H1 (cell line): Measurements from ENCODE around the gene USP20. TPM values are rescaled to one million over a fixed set of nuclear protein-coding genes. Genes with fewer than 3 reads are reported as not detected.

Source experiments
- CTCF ChIA-PET: fragments of 300-600 bp; sonication (Branson Sonifier 250); formaldehyde crosslinking; loops from one replicate; lab custom pipeline; 2021; ENCODE audit not compliant: partially characterized antibody; lab: Charles Lee
- POLR2A ChIA-PET: fragments of 300-600 bp; sonication (Branson Sonifier 250); formaldehyde crosslinking; loops from one replicate; lab custom pipeline; 2021; ENCODE audit warnings: inconsistent platforms; ENCODE audit not compliant: partially characterized antibody; lab: Charles Lee
- DNase-seq, 2 experiments: peaks; one replicate each; pipeline versions ENCODE4 v3.0.0 to v3.0.0-alpha.2; 2010 to 2022; ENCODE audit warnings: low spot score in 2 of 2, low read depth in 1 of 2, mixed read lengths in 1 of 2
- FAIRE-seq: peaks from 2 replicates; lab custom pipeline; 2011; peaks lifted over from hg19 to GRCh38; lab: Jason Lieb, UNC
- H2AFZ ChIP-seq: 2 replicates; pipeline ENCODE4 v1.8.1; 2012; ENCODE audit warnings: low read length, inconsistent platforms
- H2AK5ac ChIP-seq: 2 replicates; pipeline ENCODE4 v1.6.1; 2013; ENCODE audit warnings: low read depth, low read length
- H2BK120ac ChIP-seq: replicated peaks from 2 replicates; pipeline ENCODE3; 2013; ENCODE audit warnings: low read depth, low read length, inconsistent platforms
- H2BK12ac ChIP-seq: 2 replicates; pipeline ENCODE4 v1.6.1; 2013; ENCODE audit warnings: low read depth, low read length
- H2BK15ac ChIP-seq: 2 replicates; pipeline ENCODE4 v1.6.1; 2013; ENCODE audit warnings: low read length
- H2BK20ac ChIP-seq: 2 replicates; pipeline ENCODE4 v1.6.1; 2013; ENCODE audit warnings: low read length
- H2BK5ac ChIP-seq: 2 replicates; pipeline ENCODE4 v1.6.1; 2013; ENCODE audit warnings: low read depth, low read length
- H3K14ac ChIP-seq: 2 replicates; pipeline ENCODE4 v1.6.1; 2013; ENCODE audit warnings: inconsistent platforms; ENCODE audit not compliant: insufficient read length
- H3K18ac ChIP-seq: 2 replicates; pipeline ENCODE4 v1.6.1; 2013; ENCODE audit warnings: low read length; ENCODE audit errors: extremely low read depth
- H3K23ac ChIP-seq: 2 replicates; pipeline ENCODE4 v1.6.1; 2013; ENCODE audit warnings: inconsistent platforms; ENCODE audit not compliant: insufficient read length
- H3K23me2 ChIP-seq: 2 replicates; pipeline ENCODE4 v1.6.1; 2013; ENCODE audit warnings: low read depth, low read length
- H3K27ac ChIP-seq: 2 replicates; pipeline ENCODE4 v1.6.1; 2011; ENCODE audit warnings: low read depth, low read length, inconsistent platforms
- H3K27me3 ChIP-seq, 4 experiments: replicated peaks in 1 of 4; 1 replicate in 1 of 4; 2 replicates in 3 of 4; pipeline versions ENCODE4 v1.6.1 to v1.8.1; 2011 to 2013; ENCODE audit warnings: low read length in 3 of 4, mild to moderate bottlenecking in 3 of 4, inconsistent platforms in 2 of 4, mixed read lengths in 2 of 4, moderate library complexity in 1 of 4; ENCODE audit not compliant: control insufficient read depth in 3 of 4, insufficient read depth in 3 of 4; ENCODE audit errors: extremely low read depth in 1 of 4
- H3K36me3 ChIP-seq, 4 experiments: 2 replicates each; pipeline versions ENCODE4 v1.6.1 to v1.8.1; 2011 to 2013; ENCODE audit warnings: mild to moderate bottlenecking in 4 of 4, low read length in 3 of 4, moderate library complexity in 2 of 4, control low read depth in 1 of 4, inconsistent platforms in 1 of 4; ENCODE audit not compliant: insufficient read depth in 4 of 4, control insufficient read depth in 2 of 4
- H3K4ac ChIP-seq: replicated peaks from 2 replicates; pipeline ENCODE3; 2013; ENCODE audit warnings: low read length, low read depth, mixed read lengths, inconsistent platforms; ENCODE audit not compliant: insufficient read length
- H3K4me1 ChIP-seq, 4 experiments: replicated peaks in 1 of 4; 1 replicate in 1 of 4; 2 replicates in 3 of 4; pipeline versions ENCODE4 v1.6.1 to v1.8.1; 2011 to 2013; ENCODE audit warnings: low read length in 3 of 4, inconsistent platforms in 2 of 4, mixed read lengths in 1 of 4; ENCODE audit not compliant: insufficient read depth in 4 of 4, control insufficient read depth in 3 of 4
- H3K4me2 ChIP-seq, 2 experiments: 2 replicates each; pipeline versions ENCODE4 v1.6.1 to v1.8.1; 2011 to 2013; ENCODE audit warnings: low read depth in 2 of 2, low read length in 2 of 2, control low read depth in 1 of 2, inconsistent platforms in 1 of 2, mild to moderate bottlenecking in 1 of 2; ENCODE audit not compliant: insufficient read depth in 1 of 2
- H3K4me3 ChIP-seq, 4 experiments: fragments of 200-600, 300-600 bp in 1 of 4; sonication (generic), shearing (Covaris generic), sonication (Bioruptor Twin) in 1 of 4; 2 replicates each; pipeline versions ENCODE4 v1.5.1 to v1.8.1; 2011 to 2016; ENCODE audit warnings: low read length in 4 of 4, low read depth in 3 of 4, control low read depth in 2 of 4, inconsistent platforms in 2 of 4, mild to moderate bottlenecking in 2 of 4, mixed read lengths in 1 of 4, moderate library complexity in 1 of 4; ENCODE audit not compliant: insufficient read depth in 2 of 4; ENCODE audit errors: extremely low read depth in 1 of 4
- H3K56ac ChIP-seq: replicated peaks from 2 replicates; pipeline ENCODE3; 2013; ENCODE audit warnings: low read depth, mild to moderate bottlenecking, mixed read lengths, low read length, inconsistent platforms; ENCODE audit not compliant: insufficient read length
- H3K79me1 ChIP-seq: 2 replicates; pipeline ENCODE4 v1.6.1; 2013; ENCODE audit warnings: low read depth, low read length, control low read depth
- H3K79me2 ChIP-seq, 2 experiments: 2 replicates each; pipeline versions ENCODE4 v1.6.1 to v1.8.1; 2012 to 2013; ENCODE audit warnings: low read length in 2 of 2, mild to moderate bottlenecking in 2 of 2, inconsistent platforms in 1 of 2; ENCODE audit not compliant: insufficient read depth in 2 of 2, control insufficient read depth in 1 of 2
- H3K9ac ChIP-seq, 4 experiments: replicated peaks in 1 of 4; 1 replicate in 1 of 4; 2 replicates in 3 of 4; pipeline versions ENCODE4 v1.6.1 to v1.8.1; 2011 to 2013; ENCODE audit warnings: low read depth in 3 of 4, low read length in 3 of 4, control low read depth in 2 of 4, mild to moderate bottlenecking in 2 of 4, moderate library complexity in 2 of 4, inconsistent platforms in 1 of 4; ENCODE audit errors: extremely low read depth in 1 of 4
- H3K9me3 ChIP-seq, 2 experiments: 2 replicates each; pipeline versions ENCODE4 v1.6.1 to v1.8.1; 2012 to 2013; ENCODE audit warnings: mild to moderate bottlenecking in 2 of 2, moderate library complexity in 2 of 2, control low read depth in 1 of 2, inconsistent platforms in 1 of 2, low read depth in 1 of 2, low read length in 1 of 2, mixed read lengths in 1 of 2; ENCODE audit not compliant: insufficient read depth in 2 of 2
- H4K20me1 ChIP-seq, 2 experiments: replicated peaks in 1 of 2; 2 replicates each; pipeline versions ENCODE3 to v1.8.1; 2011 to 2013; ENCODE audit warnings: inconsistent platforms in 2 of 2, low read length in 2 of 2, mild to moderate bottlenecking in 1 of 2; ENCODE audit not compliant: insufficient read depth in 2 of 2, control insufficient read depth in 1 of 2
- H4K5ac ChIP-seq: 2 replicates; pipeline ENCODE4 v1.6.1; 2013; ENCODE audit warnings: low read length, low read depth, mixed read lengths, inconsistent platforms; ENCODE audit not compliant: insufficient read length
- H4K8ac ChIP-seq: 2 replicates; pipeline ENCODE4 v1.8.0; 2013; ENCODE audit warnings: mild to moderate bottlenecking, moderate library complexity, low read length, inconsistent platforms; ENCODE audit not compliant: insufficient read depth; ENCODE audit errors: extremely low read depth
- H4K91ac ChIP-seq: replicated peaks from 2 replicates; pipeline ENCODE3; 2013; ENCODE audit warnings: low read length, mixed read lengths, inconsistent platforms; ENCODE audit not compliant: insufficient read length
- CEBPB ChIP-seq: IDR thresholded peaks from 2 replicates; pipeline ENCODE4 v1.6.1; 2012; ENCODE audit warnings: low read depth, low read length
- POLR2A ChIP-seq, 2 experiments: IDR thresholded peaks; 1 replicate in 1 of 2; 2 replicates in 1 of 2; pipeline ENCODE4 v1.6.1; 2011; ENCODE audit warnings: low read depth in 2 of 2, low read length in 2 of 2, mild to moderate bottlenecking in 2 of 2; ENCODE audit errors: control extremely low read depth in 1 of 2
- SP1 ChIP-seq: IDR thresholded peaks from 2 replicates; pipeline ENCODE4 v1.6.1; 2011; ENCODE audit warnings: low read depth, low read length
- WGBS, 2 experiments: shearing (Covaris generic) in 1 of 2; methylation state at CpG; one replicate each; pipeline versions ENCODE4 v1.1.6 to v1.1.7; 2013 to 2015; ENCODE audit warnings: low lambda C conversion rate in 2 of 2, mixed read lengths in 2 of 2, inconsistent platforms in 1 of 2, low coverage in 1 of 2, missing lambda C conversion rate in 1 of 2; ENCODE audit not compliant: insufficient replicate concordance in 2 of 2, insufficient coverage in 1 of 2, insufficient read length in 1 of 2; ENCODE audit errors: extremely low coverage in 1 of 2, missing lambda C conversion rate in 1 of 2; 5-methylcytosine and 5-hydroxymethylcytosine counted together
- polyA plus RNA-seq, 7 experiments: library from polyadenylated mRNA; depleted of rRNA in 3 of 7; stranded (reverse) in 5 of 7; unstranded in 2 of 7; fragments of >200 nt in 5 of 7; fragments of 200-250 nt in 2 of 7; gene quantifications; 1 replicate in 5 of 7; 2 replicates in 1 of 7; 4 replicates in 1 of 7; pipeline versions ENCODE4 v1.2.1 to v1.2.3, GENCODE V29; 2011 to 2013; ENCODE audit warnings: missing spikeins in 2 of 7, mixed read lengths in 2 of 7
- total RNA-seq: library from RNA; stranded (reverse); fragmentation: NEBNext Ultra II Directional; extraction: Animal tissue kit (Norgen Biotek cat#: 25700); gene quantifications from 2 replicates; pipeline ENCODE4 v1.2.1, GENCODE V29; 2021

Gene USP20
- total and polyA plus RNA-seq, 2 of the 8 experiments (the other 6 are each of a cell fraction or from before 2014, with no cell fraction given): 13.4 to 23.0 TPM

DNA sequence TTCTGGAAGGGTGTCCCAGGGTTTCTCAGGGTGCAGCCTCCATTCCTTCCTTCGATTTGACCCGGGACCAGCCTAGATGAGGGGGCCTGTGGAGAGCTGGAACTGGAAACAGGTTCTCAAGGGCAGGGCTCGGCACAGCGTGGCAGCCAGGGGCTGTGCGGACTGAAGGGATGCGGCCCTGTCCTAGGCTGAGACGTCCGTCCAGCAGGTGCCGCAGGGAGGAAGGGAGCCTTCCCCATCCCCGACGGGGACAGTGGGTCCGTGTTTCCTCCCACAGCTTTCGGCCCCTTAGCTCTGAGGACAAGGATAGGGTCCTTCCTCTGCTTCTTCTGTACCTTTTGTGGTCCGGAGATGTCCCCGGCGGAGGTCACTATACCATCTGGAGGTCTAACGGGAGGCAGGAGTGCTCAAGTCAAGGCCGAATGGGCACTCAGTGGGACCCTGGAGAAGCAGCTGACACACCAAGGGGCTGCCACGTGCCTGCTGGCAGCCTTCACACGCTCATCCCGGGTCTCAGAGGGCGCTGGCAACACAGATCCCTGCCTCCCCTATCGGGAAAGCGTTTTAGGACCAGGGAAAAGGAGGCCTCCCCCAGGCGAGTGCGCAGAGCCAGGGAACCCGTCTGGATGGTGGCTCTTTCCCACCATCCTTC, 49.9 kb downstream of the USP20 start:
- Histone ChIP-seq H4K91ac (peak overlapping the region; percentile 75), H2BK15ac (peak overlapping the region; percentile 89; the same call in 1 of the 2 replicates), H3K4me1 (peaks cover 0 to 30% (median 25%) of the 10 kb centered on the region in 4 experiments; a peak in 6 of 7 replicates), H2BK5ac (peak overlapping the region; percentile 76; the same call in 1 of the 2 replicates), H2AFZ (no peak overlapping the region; the same call in 1 of the 2 replicates), H3K79me2 (no peaks in the 10 kb centered on the region), H3K4ac (peak overlapping the region; percentile 69), H4K8ac (no peak overlapping the region), H3K4me2 (peak overlapping the region; percentile 50 to 58), H2BK12ac (peak overlapping the region; percentile 85; the same call in 1 of the 2 replicates), H3K36me3 (peaks cover 0 to 2% (median 0%) of the 10 kb centered on the region in 4 experiments; a peak in 1 of 8 replicates), H4K20me1 (no peaks in the 10 kb centered on the region), H3K9me3 (no peaks in the 10 kb centered on the region), H3K18ac (peak overlapping the region; percentile 49), H2BK120ac (peak overlapping the region; percentile 11), H3K9ac (no peak overlapping the region)
- WGBS, 2 experiments: 63% methylated on average over 25 of the region's 27 CpGs; no CpG with 5 or more reads in 1 of the 2 experiments
- FAIRE-seq: no peak
- DNase-seq: peak in 1 of 2 experiments; percentile 71
- POLR2A ChIA-PET: interaction anchor here (0.8 to 1.4 kb wide), 8 partner anchors 11 to 168 kb away, joined by 3 to 4 read pairs (median 3); partner anchors contain the start of genes GPR107 and TOR1B
- TF ChIP-seq CEBPB: no peak
- no peak for TF ChIP-seq SP1
- TF ChIP-seq POLR2A (IDR thresholded peaks at IDR 0.05; ENCODE audit: control extremely low read depth in 1 of 2, low read depth in 2 of 2, low read length in 2 of 2): 0 out of 3 replicates have a peak, but pooled peaks of 1 of the 2 experiments have one; percentile 32
- TF ChIP-seq, all 59 proteins: peak for 1
- Histone ChIP-seq H3K4me3 (peak overlapping the region in 3 of 4 experiments; percentile 17 to 46 (median 32); a peak in 4 of 8 replicates), H3K27me3 (no peaks in the 10 kb centered on the region), H3K27ac (no peak overlapping the region), H3K23ac (no peak overlapping the region), H3K79me1 (no peaks in the 10 kb centered on the region), H3K14ac (no peak overlapping the region), H2BK20ac (peak overlapping the region; percentile 88; the same call in 1 of the 2 replicates), H2AK5ac (peak overlapping the region; percentile 54), H3K56ac (no peak overlapping the region), H4K5ac (peak overlapping the region; percentile 84), H3K23me2 (peaks cover 11% of the 10 kb centered on the region)
- CTCF ChIA-PET: interaction anchor here (0.6 to 2.3 kb wide), 20 partner anchors 9 to 222 kb away, joined by 3 to 10 read pairs (median 3); no protein-coding TSS in a partner anchor
